ENCODE results near the gene KRTAP5-11.

Gene KRTAP5-11

DNA sequence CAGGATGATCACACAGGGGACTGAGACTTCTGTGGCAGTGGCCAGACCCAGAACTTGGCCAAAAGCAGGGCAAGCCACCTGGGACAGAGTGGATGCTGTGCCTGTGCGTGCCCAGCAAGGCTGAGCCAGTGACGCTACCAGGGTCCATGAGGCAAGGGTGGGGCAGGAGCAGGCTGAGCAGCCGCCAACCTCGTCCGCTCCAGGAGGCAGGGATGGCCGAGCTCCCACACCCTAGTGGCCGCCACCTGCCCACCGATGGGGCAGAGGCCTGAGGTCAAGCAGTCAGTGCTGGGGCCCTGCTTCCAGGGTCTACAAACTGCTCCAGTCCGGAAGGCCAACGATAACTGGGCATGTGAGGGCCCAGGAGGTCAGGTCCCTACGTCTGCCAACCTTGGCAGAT is 27.2 kb downstream of the KRTAP5-11 start:
- no peak overlapping the region for H3K27ac ChIP-seq
- TF ChIP-seq, protein P1, sequence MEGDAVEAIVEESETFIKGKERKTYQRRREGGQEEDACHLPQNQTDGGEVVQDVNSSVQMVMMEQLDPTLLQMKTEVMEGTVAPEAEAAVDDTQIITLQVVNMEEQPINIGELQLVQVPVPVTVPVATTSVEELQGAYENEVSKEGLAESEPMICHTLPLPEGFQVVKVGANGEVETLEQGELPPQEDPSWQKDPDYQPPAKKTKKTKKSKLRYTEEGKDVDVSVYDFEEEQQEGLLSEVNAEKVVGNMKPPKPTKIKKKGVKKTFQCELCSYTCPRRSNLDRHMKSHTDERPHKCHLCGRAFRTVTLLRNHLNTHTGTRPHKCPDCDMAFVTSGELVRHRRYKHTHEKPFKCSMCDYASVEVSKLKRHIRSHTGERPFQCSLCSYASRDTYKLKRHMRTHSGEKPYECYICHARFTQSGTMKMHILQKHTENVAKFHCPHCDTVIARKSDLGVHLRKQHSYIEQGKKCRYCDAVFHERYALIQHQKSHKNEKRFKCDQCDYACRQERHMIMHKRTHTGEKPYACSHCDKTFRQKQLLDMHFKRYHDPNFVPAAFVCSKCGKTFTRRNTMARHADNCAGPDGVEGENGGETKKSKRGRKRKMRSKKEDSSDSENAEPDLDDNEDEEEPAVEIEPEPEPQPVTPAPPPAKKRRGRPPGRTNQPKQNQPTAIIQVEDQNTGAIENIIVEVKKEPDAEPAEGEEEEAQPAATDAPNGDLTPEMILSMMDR (IDR thresholded peaks at IDR 0.05; ENCODE audit: low read depth, low read length, missing control alignments) = no peak
- DNase-seq = no peak
- no peak overlapping the region for H3K4me3 ChIP-seq (ENCODE audit: low read depth, low read length)
- in situ Hi-C loops (cut with HindIII; ENCODE audit: low pct_ligation_motif_present, low sequenced_read_pairs) = no loop called here
- H3K27me3 ChIP-seq (replicated peaks) = no peaks in the 10 kb centered on the region
- H3K36me3 ChIP-seq (replicated peaks) = no peaks in the 10 kb centered on the region

- Histone ChIP-seq H3K36me3 (replicated peaks) (no peaks in the 10 kb centered on the region), H3K27ac (no peak overlapping the region), H3K4me3 (ENCODE audit: low read depth, low read length) (no peak overlapping the region), H3K27me3 (replicated peaks) (no peaks in the 10 kb centered on the region)
- in situ Hi-C loops (cut with HindIII; ENCODE audit: low pct_ligation_motif_present, low sequenced_read_pairs) = no loop called here
- TF ChIP-seq, protein P1 (IDR thresholded peaks at IDR 0.05; ENCODE audit: low read depth, low read length, missing control alignments) = no peak
- no peak for DNase-seq
These were observed 27.7 kb downstream of the KRTAP5-11 start for GRCh38 chr11:71554996-71555395.

DNA sequence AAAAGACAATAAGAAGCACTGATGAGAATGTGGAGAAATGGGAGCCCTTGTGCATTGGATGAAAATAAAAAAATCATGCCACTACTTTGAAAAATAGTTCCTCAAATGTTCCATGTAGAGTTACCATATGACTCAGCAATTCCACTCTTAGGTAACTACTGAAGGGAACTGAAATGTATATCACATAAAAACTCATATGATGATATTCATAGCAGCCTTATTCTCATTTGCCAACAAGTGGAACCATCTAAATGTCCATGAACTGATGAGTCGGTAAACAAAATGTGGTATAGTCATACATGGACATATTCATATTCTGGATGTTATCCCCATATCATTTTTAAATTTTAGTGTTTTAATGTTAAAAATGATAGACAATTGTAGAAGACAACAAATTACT is 31.0 kb downstream of the KRTAP5-11 start:
- in situ Hi-C loops (cut with HindIII; ENCODE audit: low pct_ligation_motif_present, low sequenced_read_pairs) = no loop called here
- no peak for DNase-seq
- no peaks in the 10 kb centered on the region for H3K27me3 ChIP-seq (replicated peaks)
- TF ChIP-seq, protein P1 (IDR thresholded peaks at IDR 0.05; ENCODE audit: low read depth, low read length, missing control alignments) = no peak
- H3K36me3 ChIP-seq (replicated peaks) = no peaks in the 10 kb centered on the region
- no peak overlapping the region for H3K27ac ChIP-seq
- H3K4me3 ChIP-seq (ENCODE audit: low read depth, low read length) = no peak overlapping the region

- TF ChIP-seq, protein P1 (IDR thresholded peaks at IDR 0.05; ENCODE audit: low read depth, low read length, missing control alignments) = no peak
These were observed 33.9 kb downstream of the KRTAP5-11 start for GRCh38 chr11:71548716-71549151.

DNA sequence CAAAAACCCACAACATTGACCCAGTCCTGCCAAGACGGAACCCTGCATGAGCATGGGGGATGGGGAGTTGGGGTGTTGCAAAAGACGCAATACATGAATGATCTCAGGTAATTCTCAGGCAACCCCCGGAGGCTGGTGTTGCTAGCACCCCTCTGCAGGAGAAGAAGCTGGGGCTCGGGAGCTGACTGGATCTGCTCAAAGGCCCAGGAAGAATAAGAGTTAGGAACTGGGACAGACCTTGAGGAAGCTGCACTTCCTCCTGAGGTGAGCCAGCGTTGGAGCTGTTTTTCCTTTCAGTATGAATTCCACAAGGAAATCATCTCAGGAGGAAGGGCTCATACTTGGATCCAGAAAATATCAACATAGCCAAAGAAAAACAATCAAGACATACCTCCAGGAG is 34.6 kb downstream of the KRTAP5-11 start, which contains the start of gene KRTAP5-9:
TSS of gene KRTAP5-9 (plus strand) at position 301 of the 400 bp plus-strand sequence. CDS start 238 bp downstream, outside the sequence.
- H3K27ac ChIP-seq = no peak within 1 kb of the TSS
- H3K36me3 ChIP-seq (replicated peaks) = no peaks in the 10 kb centered on the region
- TF ChIP-seq, protein P1 (IDR thresholded peaks at IDR 0.05; ENCODE audit: low read depth, low read length, missing control alignments) = no peak
- no peaks in the 10 kb centered on the region for H3K27me3 ChIP-seq (replicated peaks)
- in situ Hi-C loops (cut with HindIII; ENCODE audit: low pct_ligation_motif_present, low sequenced_read_pairs) = no loop called here
- DNase-seq = no peak
- no peak within 1 kb of the TSS for H3K4me3 ChIP-seq (ENCODE audit: low read depth, low read length)

More at GRCh38 chr11:71548716-71549151, 33.9 kb downstream of the KRTAP5-11 start:
- no peak for DNase-seq
- in situ Hi-C loops (cut with HindIII; ENCODE audit: low pct_ligation_motif_present, low sequenced_read_pairs) = no loop called here
- Histone ChIP-seq H3K27ac (no peak overlapping the region), H3K4me3 (ENCODE audit: low read depth, low read length) (no peak overlapping the region), H3K27me3 (replicated peaks) (no peaks in the 10 kb centered on the region), H3K36me3 (replicated peaks) (no peaks in the 10 kb centered on the region)

DNA sequence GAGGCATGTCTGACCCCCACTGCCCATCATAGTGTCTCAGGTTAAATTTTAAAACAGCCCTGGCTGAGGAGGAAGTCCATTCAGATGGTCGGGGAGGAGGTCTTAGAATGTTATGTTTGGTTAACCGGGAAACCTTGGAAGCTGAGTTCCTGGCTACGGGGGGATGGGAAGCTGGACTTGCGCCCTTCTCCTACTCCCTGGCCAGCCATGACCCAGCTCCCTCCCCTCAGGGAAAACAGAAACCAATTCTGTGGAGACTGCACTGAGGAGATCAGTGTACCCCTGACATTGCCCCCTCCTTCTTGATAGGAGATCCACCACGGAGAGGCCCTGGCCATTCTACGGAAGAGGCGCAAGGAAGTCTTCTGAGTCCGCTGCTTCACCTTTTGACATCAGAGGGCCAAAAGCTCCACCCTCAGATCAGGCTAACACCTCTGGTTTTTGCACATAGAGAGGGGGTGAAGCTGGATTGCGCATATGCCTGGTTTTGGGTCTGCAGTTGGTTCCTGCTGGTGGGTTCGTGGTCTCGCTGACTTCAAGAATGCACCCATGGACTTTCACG is 37.2 kb downstream of the KRTAP5-11 start:
- no peak for DNase-seq
- in situ Hi-C loops (cut with HindIII; ENCODE audit: low pct_ligation_motif_present, low sequenced_read_pairs) = no loop called here
- H3K27ac ChIP-seq = no peak overlapping the region
- H3K27me3 ChIP-seq (replicated peaks) = no peaks in the 10 kb centered on the region
- no peaks in the 10 kb centered on the region for H3K36me3 ChIP-seq (replicated peaks)
- H3K4me3 ChIP-seq (ENCODE audit: low read depth, low read length) = no peak overlapping the region
- TF ChIP-seq, protein P1 (IDR thresholded peaks at IDR 0.05; ENCODE audit: low read depth, low read length, missing control alignments) = no peak
